Measurements from ENCODE around the gene NGDN.
"Not testable (repeated sequence)": the region's sequence is repeated elsewhere in the genome, so short reads cannot be mapped to it uniquely, and the experiment has no call there.

NGDN gene, protein sequence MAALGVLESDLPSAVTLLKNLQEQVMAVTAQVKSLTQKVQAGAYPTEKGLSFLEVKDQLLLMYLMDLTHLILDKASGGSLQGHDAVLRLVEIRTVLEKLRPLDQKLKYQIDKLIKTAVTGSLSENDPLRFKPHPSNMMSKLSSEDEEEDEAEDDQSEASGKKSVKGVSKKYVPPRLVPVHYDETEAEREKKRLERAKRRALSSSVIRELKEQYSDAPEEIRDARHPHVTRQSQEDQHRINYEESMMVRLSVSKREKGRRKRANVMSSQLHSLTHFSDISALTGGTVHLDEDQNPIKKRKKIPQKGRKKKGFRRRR

GRCh38 chr14:23469127-23469905 is at the start of gene NGDN:
Gene NGDN (plus strand): TSS chr14:23469703. CDS start chr14:23469716, 13 bp downstream.
- peak; percentile 99 to 100 for DNase-seq

GRCh38 chr14:23421594-23421993 is 47.9 kb upstream of the NGDN start:
- no peak for DNase-seq

- no peak for DNase-seq
These were observed 45.8 kb upstream of the NGDN start for GRCh38 chr14:23423657-23424056.

DNA sequence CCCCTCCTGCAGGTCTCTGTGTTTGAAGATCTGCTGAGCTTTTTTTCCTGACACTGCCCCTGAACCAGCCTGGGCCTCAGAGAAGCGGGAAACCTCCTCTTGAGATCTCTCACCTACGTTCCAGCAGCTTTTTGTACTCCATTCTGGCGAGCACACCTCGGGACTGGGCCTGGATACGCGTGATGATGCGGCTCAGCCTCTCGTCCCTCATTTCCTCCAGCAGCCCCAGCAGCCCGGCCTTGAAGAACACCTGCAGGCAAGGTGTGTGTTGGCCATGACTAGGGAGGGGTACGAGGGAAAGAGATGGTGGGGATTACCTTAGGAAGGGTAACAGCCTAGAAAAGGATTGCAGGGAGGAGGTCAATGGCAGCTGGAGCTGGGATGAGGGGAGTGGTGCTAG is 44.3 kb upstream of the NGDN start:
- DNase-seq, result no peak

DNA sequence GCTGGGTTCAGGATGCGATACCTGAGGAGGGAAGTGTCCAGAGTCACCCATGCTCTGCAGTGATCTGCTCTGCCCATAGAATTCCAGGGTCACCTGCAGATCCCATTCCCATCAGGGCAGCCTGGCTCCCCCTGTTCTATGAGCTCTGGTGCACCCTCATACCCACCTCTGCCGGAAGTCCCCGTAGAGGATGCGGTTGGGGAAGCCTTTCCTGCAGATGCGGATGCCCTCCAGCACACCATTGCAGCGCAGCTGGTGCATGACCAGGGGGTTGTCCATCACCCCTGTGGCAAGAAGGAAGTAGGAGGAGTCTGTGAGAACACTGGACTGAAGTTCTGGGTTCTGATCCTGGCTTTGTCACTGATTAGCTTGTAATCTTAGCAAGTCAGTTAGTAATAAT is 43.7 kb upstream of the NGDN start:
- not testable (repeated sequence) for DNase-seq

DNA sequence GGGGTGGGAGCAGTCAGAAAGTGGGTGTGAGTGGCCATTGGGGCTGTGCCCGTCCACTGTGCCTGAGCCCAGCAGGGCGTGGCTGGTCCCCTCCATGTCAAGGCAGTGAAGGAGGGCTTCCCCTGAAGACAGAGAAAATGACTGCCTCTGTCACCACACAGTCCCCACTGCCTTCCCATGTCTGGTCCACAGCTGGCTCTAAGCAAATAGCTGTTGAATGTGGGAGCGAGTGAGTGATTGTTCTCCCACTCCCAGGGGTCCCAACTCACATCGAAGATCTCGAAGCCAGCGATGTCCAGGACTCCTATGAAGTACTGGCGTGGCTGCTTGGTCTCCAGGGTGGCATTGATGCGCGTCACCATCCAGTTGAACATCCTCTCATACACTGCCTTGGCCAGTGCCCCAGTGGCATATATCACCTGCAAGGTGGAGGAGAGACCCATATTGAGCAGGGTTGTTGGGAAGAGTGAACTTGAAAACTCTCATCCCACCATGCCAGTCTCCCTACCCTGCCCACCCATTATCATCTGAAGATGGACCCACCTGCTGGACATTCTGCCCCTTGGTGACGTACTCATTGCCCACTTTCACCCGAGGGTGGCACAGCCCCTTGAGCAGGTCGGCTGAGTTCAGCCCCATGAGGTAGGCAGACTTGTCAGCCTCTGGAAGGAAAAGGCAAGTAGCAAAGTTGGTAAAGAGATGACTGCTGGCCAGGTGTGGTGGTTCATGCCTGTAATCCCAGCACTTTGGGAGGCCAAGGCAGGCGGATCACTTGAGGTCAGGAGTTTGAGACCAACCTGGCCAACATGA is 40.6 kb upstream of the NGDN start:
- DNase-seq, result no peak

- no peak for DNase-seq
These were observed 39.3 kb upstream of the NGDN start for GRCh38 chr14:23430016-23430722.

DNA sequence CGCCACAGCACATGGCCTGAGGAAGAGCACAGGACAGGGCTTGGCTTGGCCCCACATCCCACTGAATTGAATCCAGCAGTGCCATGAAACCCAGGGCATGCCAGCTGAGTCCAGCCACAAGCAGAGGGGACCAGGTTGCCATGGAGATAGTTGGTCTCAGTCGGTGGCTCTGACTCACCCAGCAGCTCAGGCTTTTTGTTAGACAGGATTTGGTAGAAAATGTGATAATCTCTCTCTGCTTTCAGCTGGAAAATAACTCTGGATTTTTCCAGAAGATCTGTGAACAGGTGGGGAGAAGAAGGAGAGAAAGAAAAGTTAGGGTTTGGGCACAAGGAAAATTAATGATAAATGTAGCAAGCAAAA is 38.8 kb upstream of the NGDN start:
- peak; percentile 1 to 14 for DNase-seq

- DNase-seq, result no peak
These were observed 38.0 kb upstream of the NGDN start for GRCh38 chr14:23431486-23431885.

DNA sequence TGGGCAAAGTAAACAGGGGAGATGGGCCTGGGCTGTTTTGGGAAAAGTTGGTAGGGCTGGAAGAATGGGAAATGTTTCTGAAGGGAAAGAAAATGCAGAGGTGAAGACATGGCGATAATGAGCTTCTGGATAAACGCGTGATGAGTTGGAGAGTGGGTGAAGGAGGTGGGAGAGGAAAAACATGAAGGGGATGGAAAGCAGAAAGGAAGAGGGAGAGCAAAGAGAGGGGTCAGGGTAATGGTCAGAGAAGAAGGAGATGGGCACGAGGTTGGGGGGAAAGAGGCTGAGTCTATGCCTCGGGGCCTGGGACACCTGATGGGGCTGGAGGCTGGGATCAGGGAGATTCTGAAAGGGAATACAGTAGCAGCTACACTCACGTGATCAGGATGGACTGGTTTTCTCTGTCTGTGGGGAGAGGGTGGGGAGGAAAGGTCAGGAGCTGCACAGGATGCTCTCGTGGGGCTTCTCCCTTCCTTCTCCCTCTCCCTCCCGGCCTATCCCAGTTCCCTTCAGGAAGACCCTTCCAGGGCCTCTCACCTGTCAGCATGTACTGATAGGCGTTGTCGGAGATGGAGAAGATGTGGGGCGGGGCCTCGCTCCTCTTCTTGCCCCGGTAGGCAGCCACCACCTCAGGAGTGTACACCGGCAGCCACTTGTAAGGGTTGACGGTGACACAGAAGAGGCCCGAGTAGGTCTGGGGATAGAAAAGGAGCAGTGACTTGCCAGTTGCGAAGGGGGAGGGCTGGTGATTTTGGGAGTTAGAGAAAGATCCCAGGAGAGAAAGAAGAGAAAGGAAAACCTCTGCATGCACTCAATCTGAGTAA is 37.2 kb upstream of the NGDN start:
- DNase-seq, result no peak

DNA sequence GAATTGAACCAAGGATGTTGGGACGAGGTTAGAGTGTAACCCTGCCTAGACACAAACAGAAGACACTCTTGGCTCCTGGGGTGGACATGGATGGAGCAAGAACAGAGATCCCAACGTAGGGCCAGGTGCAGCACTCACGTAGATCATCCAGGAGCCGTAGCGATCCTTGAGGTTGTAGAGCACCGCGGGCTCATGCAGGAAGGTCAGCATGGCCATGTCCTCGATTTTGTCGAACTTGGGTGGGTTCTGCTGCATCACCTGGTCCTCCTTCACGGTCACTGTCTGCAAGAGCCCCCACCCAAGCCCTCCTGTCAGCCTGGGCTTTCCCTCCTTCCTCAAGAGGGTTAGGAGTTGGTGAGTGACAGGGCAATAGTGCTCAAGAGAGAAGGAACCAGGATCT is 36.6 kb upstream of the NGDN start:
- no peak for DNase-seq

DNA sequence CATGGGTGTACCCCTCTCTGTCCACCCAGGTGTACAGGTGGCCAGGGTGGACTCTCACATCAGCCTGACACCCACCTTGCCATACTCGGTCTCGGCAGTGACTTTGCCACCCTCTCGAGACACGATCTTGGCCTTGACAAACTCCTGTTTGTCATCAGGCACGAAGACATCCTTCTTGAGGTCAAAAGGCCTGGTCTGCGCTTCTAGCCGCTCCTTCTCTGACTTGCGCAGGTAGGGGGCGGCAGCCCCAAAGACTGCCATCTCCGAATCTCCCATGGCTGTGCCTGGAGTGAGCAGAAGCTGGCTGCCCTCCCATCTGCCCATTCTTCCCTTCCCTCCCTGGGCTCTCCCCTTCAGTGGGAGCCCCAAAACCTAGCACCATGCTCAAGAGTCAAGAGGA is 36.0 kb upstream of the NGDN start:
- DNase-seq, result no peak

GRCh38 chr14:23434488-23435222 is 34.8 kb upstream of the NGDN start:
- DNase-seq, result no peak

DNA sequence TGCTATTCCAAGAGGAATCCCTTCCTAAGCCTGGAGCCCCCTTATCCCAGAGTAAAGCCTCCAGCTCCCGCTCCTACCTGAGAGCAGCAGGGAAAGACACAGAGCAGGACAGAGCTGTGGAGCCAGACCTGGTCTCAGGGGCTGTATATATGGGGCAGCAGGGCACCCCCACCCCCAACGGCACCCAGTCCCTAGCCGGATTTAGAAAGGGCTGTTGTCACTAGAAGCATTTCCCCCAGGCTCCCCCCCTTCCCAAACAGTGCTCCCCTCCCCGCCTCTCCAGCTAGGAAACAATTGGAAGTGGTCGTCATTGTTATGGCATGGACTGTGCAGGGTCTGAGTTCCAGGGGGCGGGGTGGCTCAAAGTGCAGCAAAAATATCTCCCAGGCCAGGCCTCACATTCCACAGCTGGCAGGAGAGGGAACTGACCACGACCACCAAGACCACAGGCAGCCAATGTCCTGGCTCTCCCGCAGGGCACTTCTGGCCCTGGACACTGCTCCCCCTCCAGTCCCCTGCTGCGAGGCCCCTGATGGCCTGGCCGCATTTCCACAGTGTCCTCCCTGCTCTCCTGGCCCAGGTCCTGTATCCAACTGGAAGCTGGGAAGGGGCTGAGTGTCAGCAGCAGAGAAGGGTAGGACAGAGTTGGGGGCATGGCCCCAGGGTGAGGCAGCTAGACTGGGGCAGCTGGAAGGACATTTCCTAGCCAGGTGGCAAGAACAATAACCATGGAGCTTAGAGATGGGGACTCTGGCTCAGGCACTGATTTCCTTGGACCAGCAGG is 33.8 kb upstream of the NGDN start, which contains the start of gene MYH7:
Gene MYH7 (minus strand): TSS at position 118 of the 784 bp plus-strand sequence. CDS start 1,928 bp downstream, outside the sequence.
- no peak for DNase-seq

DNA sequence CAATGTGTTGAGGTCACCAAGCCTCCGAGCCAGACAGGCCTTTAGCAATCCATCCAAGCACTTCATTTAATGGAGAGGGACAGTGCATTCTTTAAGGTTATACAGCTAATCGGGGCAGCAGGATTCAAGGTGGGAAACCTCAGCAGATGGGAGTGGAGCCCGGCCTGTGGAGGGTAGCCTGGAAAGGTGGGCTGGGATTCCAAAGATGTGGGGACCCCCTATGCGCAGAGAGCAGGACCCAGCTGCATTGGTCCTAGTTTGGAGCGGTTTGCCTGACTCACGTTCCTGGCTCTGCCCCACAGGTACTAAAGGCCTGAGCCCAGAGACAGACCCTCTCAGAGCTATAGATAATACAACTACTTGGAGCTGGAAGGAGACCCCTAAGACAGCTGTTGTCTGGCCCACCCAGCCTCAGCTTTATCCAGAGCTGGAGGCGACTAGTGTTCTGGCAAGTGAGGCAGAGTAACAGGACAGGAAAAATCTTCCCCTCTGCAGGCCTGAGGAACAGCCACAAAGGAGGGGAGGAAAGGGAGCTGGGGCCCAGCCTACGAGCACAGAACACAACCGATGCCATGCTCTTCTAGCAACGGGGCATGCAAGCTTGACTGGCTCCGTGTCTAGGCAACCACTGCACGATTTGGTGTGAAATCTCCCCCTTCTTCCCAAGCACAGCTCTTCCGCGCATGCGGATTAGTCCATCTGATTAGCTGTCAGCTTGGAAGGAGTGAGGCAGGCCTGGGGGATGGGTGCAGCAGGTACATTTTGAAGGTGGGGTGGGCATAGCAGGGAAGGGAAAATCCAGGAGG is 33.0 kb upstream of the NGDN start:
- peak in 1 of 2 experiments; percentile 11 for DNase-seq

- no peak for DNase-seq
These were observed 32.1 kb upstream of the NGDN start for GRCh38 chr14:23437133-23438100.

- no peak for DNase-seq
These were observed 31.2 kb upstream of the NGDN start for GRCh38 chr14:23438101-23438971.
